K562 (cell line): ENCODE data around the gene DNAJB6. TPM values are rescaled to one million over a fixed set of nuclear protein-coding genes. Genes with fewer than 3 reads are reported as not detected.
A peak's percentile ranks its signal among the peaks of the same experiment; 100 is the strongest.

ENCODE experiments used
- BCLAF1 ChIP-seq, 2 experiments: fragments of 450-650 bp in 1 of 2; IDR thresholded peaks; 2 replicates each; pipeline ENCODE4 v1.6.1; 2011 to 2017; ENCODE audit warnings: low read depth in 2 of 2, antibody characterized with exemption in 1 of 2, borderline replicate concordance in 1 of 2, low read length in 1 of 2, mild to moderate bottlenecking in 1 of 2, mixed read lengths in 1 of 2; ENCODE audit not compliant: control insufficient read depth in 1 of 2
- CBFA2T2 ChIP-seq: fragments of 450-650 bp; conservative IDR thresholded peaks from 2 replicates; pipeline ENCODE4 v1.6.1; 2017; ENCODE audit warnings: mild to moderate bottlenecking
- CBX1 ChIP-seq: sonication (generic); IDR thresholded peaks from 2 replicates; pipeline ENCODE4 v1.6.1; 2016; ENCODE audit warnings: antibody characterized with exemption, low read depth, mild to moderate bottlenecking
- CREB3L1 ChIP-seq: fragments of 450-650 bp; IDR thresholded peaks from 2 replicates; pipeline ENCODE4 v1.6.1; 2014; ENCODE audit warnings: low read depth, mild to moderate bottlenecking, moderate library complexity, borderline replicate concordance
- EP400 ChIP-seq: fragments of 450-650 bp; IDR thresholded peaks from 2 replicates; pipeline ENCODE4 v1.6.1; 2017; ENCODE audit warnings: antibody characterized with exemption, mild to moderate bottlenecking, moderate library complexity
- JUND ChIP-seq, 2 experiments: IDR thresholded peaks; 2 replicates in 1 of 2; 3 replicates in 1 of 2; pipeline ENCODE4 v1.6.1; 2011; ENCODE audit warnings: borderline replicate concordance in 2 of 2, low read depth in 2 of 2, low read length in 2 of 2, improper control_type of control experiment in 1 of 2, missing biosample characterization in 1 of 2, missing genetic modification characterization in 1 of 2, missing genetic modification reagents in 1 of 2
- KLF16 ChIP-seq: IDR thresholded peaks from 2 replicates; pipeline ENCODE4 v1.6.1; 2016; ENCODE audit warnings: antibody characterized with exemption
- MLLT1 ChIP-seq, 2 experiments: fragments of 450-650 bp; IDR thresholded peaks; 2 replicates each; pipeline ENCODE4 v1.6.1; 2016
- NCOA1 ChIP-seq: fragments of 450-650 bp; IDR thresholded peaks from 2 replicates; pipeline ENCODE4 v1.6.1; 2016; ENCODE audit warnings: low read depth
- PHF20 ChIP-seq: fragments of 450-650 bp; IDR thresholded peaks from 2 replicates; pipeline ENCODE4 v1.6.1; 2018; ENCODE audit not compliant: partially characterized antibody
- SIN3A ChIP-seq, 2 experiments: fragments of 150-350 bp in 1 of 2; IDR thresholded peaks; 2 replicates each; pipeline ENCODE4 v1.6.1; 2011 to 2016; ENCODE audit warnings: borderline replicate concordance in 2 of 2, low read depth in 2 of 2, low read length in 2 of 2, mild to moderate bottlenecking in 2 of 2, moderate library complexity in 2 of 2; ENCODE audit not compliant: control insufficient read depth in 1 of 2
- TCF7 ChIP-seq: sonication (generic); IDR thresholded peaks from 2 replicates; pipeline ENCODE4 v1.6.1; 2016; ENCODE audit warnings: antibody characterized with exemption, borderline replicate concordance
- ZBTB5 ChIP-seq: fragments of 450-650 bp; IDR thresholded peaks from 2 replicates; pipeline ENCODE4 v1.6.1; 2017; ENCODE audit warnings: antibody characterized with exemption
- ZNF277 ChIP-seq: fragments of 250-450 bp; sonication (Bioruptor Pico); IDR thresholded peaks from 2 replicates; pipeline ENCODE4 v1.8.0; 2022; ENCODE audit warnings: inconsistent platforms, mild to moderate bottlenecking, moderate library complexity, borderline replicate concordance
- ZNF354B ChIP-seq: fragments of 250-450 bp; sonication (Bioruptor Pico); IDR thresholded peaks from 2 replicates; pipeline ENCODE4 v1.4.0; 2020
- ZNF780A ChIP-seq: fragments of 250-450 bp; sonication (Bioruptor Pico); IDR thresholded peaks from 2 replicates; pipeline ENCODE4 v1.5.0; 2021; ENCODE audit warnings: mild to moderate bottlenecking
- polyA plus RNA-seq, 8 experiments: library from polyadenylated mRNA; depleted of rRNA in 4 of 8; stranded (reverse) in 5 of 8; unstranded in 3 of 8; fragments of >200 nt; fragmentation: Nextera tagmentation in 2 of 8; fragmentation: Illumina TruSeq in 1 of 8; extraction: Ambion mirVana in 2 of 8; extraction: Trizol in 1 of 8; gene quantifications; 2 replicates each; pipeline versions ENCODE4 v1.2.1 to v1.2.3, GENCODE V29; 2011 to 2014; ENCODE audit warnings: inconsistent platforms in 1 of 8, missing spikeins in 1 of 8
- total RNA-seq, 7 experiments: library from RNA; depleted of rRNA in 6 of 7; stranded (reverse); fragments of >200 nt in 6 of 7; fragmentation: Illumina TruSeq in 2 of 7; extraction: Trizol in 2 of 7; gene quantifications; 2 replicates each; pipeline versions ENCODE4 v1.2.1 to v1.2.3, GENCODE V29; 2011 to 2021; ENCODE audit warnings: low replicate concordance in 1 of 7

The DNAJB6 gene
- total and polyA plus RNA-seq, 9 of the 15 experiments (the other 6 are each of a cell fraction or from before 2014, with no cell fraction given), result 84.5 to 158 (median 135) TPM

- TF ChIP-seq SIN3A (IDR thresholded peaks at IDR 0.05; ENCODE audit: borderline replicate concordance in 2 of 2, control insufficient read depth in 1 of 2, low read depth in 2 of 2, low read length in 2 of 2), result peak in 1 of 2 experiments; percentile 40; a peak in 1 of 4 replicates
- TF ChIP-seq PHF20, result peak; percentile 71
- TF ChIP-seq BCLAF1 (IDR thresholded peaks at IDR 0.05; ENCODE audit: borderline replicate concordance in 1 of 2, control insufficient read depth in 1 of 2, low read depth in 2 of 2, low read length in 1 of 2), result 0 out of 4 replicates have a peak, but pooled peaks of 1 of the 2 experiments have one; percentile 72
- no peak for TF ChIP-seq ZNF277 (CRISPR knock-in tag)
- peak; percentile 93 for TF ChIP-seq CBX1
- no peak for TF ChIP-seq KLF16
- peak in 1 of 2 experiments; percentile 49; a peak in 2 of 4 replicates for TF ChIP-seq MLLT1 (IDR thresholded peaks at IDR 0.05)
- TF ChIP-seq CBFA2T2, result peak; percentile 18; the same call in 1 of the 2 replicates
- TF ChIP-seq NCOA1, result no peak
- no peak for TF ChIP-seq CREB3L1
- no peak for TF ChIP-seq ZNF354B (CRISPR knock-in tag)
- no peak for TF ChIP-seq ZNF780A (CRISPR knock-in tag)
- TF ChIP-seq EP400, result peak; percentile 47; the same call in 1 of the 2 replicates
- no peak for TF ChIP-seq ZBTB5
- TF ChIP-seq TCF7, result 0 out of 2 replicates have a peak, but pooled peaks have one; percentile 28
- TF ChIP-seq JUND (IDR thresholded peaks at IDR 0.05; ENCODE audit: borderline replicate concordance, low read depth, low read length), result 0 out of 2 replicates have a peak, but pooled peaks have one; percentile 7
- TF ChIP-seq JUND (tag; IDR thresholded peaks at IDR 0.05; ENCODE audit: borderline replicate concordance, low read depth, low read length), result 0 out of 3 replicates have a peak, but pooled peaks have one; percentile 12
These were observed 37.0 kb upstream of the DNAJB6 start (continued) for GRCh38 chr7:157299613-157300368.
